Measurements from ENCODE around the gene METRNL. TPM values are rescaled to one million over a fixed set of nuclear protein-coding genes. Genes with fewer than 3 reads are reported as not detected.

Gene METRNL
- total RNA-seq, 2 experiments from 2014 or later, result 16.9 to 23.3 TPM

DNA sequence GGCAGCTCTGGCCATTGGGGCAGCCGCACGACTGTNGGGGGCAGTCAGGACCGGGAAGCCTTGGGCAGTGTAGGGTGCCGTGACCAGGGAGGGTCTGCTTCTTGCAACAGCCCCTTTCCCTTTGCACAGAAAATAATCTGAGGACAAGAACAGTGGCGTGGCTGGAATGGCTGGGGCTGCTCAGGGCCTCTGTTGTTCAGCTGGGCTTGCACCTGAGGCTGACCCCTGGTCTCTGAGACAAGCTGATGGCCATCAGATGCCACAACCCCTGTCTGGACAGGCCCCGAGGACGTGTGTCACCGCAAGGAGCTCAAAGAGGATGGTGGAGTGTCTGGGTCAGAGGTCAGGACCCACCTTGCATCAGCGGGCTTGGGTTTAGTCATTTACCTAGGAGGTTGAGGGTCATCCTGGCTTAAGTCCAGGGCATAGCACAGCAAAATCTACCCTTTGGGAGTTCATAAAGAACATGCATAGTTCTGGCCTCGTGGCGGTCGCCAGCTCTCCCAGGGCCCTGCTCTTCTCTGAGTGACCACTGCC is 46.9 kb downstream of the METRNL start:
- Histone ChIP-seq H3K4me3 (ENCODE audit: low read depth, low read length, poor library complexity, severe bottlenecking) (no peak overlapping the region), H3K27ac (ENCODE audit: low read depth, low read length, poor library complexity, severe bottlenecking) (no peak overlapping the region), H3K4me2 (ENCODE audit: low read length) (peak overlapping the region; percentile 54; the same call in 1 of the 2 replicates), H3K9me3 (ENCODE audit: low read length) (no peaks in the 10 kb centered on the region), H2AFZ (ENCODE audit: low read length) (no peak overlapping the region; the same call in 1 of the 2 replicates), H3K4me1 (ENCODE audit: insufficient read depth, low read length, poor library complexity, severe bottlenecking) (peaks cover 21% of the 10 kb centered on the region), H3K79me2 (ENCODE audit: insufficient read depth, low read depth, low read length) (no peaks in the 10 kb centered on the region), H3K9me2 (ENCODE audit: insufficient read depth, low read length) (no peaks in the 10 kb centered on the region), H4K20me1 (ENCODE audit: insufficient read depth, low read length) (no peaks in the 10 kb centered on the region), H3K36me3 (ENCODE audit: insufficient read depth, low read length) (no peaks in the 10 kb centered on the region)
- POLR2A ChIA-PET, result no interaction called here
- no peak for DNase-seq (ENCODE audit: low spot score)
- TF ChIP-seq CTCF (conservative IDR thresholded peaks at IDR 0.05; ENCODE audit: low read length) (no peak), EZH2phosphoT487 (IDR thresholded peaks at IDR 0.05; ENCODE audit: borderline replicate concordance, low read depth, low read length) (no peak)
- intact Hi-C loops (cut with micrococcal nuclease; ENCODE audit: unreplicated experiment), result no loop called here
- no TSS peak for BruUV-seq (replicated peaks)
- CTCF ChIA-PET (ENCODE audit: unreplicated experiment), result no interaction called here

DNA sequence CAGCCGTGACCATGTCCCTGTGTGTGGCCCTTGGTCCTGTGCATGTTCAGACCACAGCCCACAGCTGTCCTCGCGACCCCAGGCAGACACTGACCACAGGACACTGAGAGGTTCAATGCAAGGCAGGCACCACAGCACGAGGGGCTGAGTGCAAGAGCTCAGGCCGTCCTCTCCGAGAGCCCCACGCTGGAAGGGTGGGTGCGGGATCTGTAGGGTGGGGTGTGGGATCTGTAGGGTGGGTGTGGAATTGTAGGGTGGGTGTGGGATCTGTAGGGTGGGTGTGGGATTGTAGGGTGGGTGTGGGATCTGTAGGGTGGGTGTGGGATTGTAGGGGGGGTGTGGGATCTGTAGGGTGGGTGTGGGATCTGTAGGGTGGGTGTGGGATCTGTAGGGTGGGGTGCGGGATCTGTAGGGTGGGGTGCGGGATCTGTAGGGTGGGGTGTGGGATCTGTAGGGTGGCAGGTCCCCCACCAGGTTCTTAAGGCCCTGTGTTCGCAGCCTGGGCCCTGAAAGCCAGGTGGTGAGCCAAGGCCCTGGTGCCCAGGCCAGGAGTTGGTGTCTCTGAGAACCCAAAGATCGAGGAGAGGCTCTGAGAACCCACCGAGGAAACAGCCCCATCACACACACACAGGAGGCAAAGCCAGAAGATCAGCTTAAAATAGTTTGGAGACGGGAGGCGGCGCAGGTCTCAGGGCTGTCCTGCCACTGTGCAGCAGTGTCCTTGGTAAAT is 48.2 kb downstream of the METRNL start:
- BruUV-seq (replicated peaks), result no TSS peak
- CTCF ChIA-PET (ENCODE audit: unreplicated experiment), result no interaction called here
- no peak overlapping the region for H3K4me2 ChIP-seq (ENCODE audit: low read length)

More for the DNA sequence above, 48.2 kb downstream of the METRNL start:
- Histone ChIP-seq H4K20me1 (ENCODE audit: insufficient read depth, low read length) (no peaks in the 10 kb centered on the region), H3K9me2 (ENCODE audit: insufficient read depth, low read length) (no peaks in the 10 kb centered on the region), H3K79me2 (ENCODE audit: insufficient read depth, low read depth, low read length) (no peaks in the 10 kb centered on the region), H2AFZ (ENCODE audit: low read length) (no peak overlapping the region), H3K36me3 (ENCODE audit: insufficient read depth, low read length) (no peaks in the 10 kb centered on the region), H3K9me3 (ENCODE audit: low read length) (no peaks in the 10 kb centered on the region), H3K27ac (ENCODE audit: low read depth, low read length, poor library complexity, severe bottlenecking) (no peak overlapping the region), H3K4me3 (ENCODE audit: low read depth, low read length, poor library complexity, severe bottlenecking) (no peak overlapping the region), H3K4me1 (ENCODE audit: insufficient read depth, low read length, poor library complexity, severe bottlenecking) (peaks cover 23% of the 10 kb centered on the region)
- POLR2A ChIA-PET, result no interaction called here
- intact Hi-C loops (cut with micrococcal nuclease; ENCODE audit: unreplicated experiment), result no loop called here
- DNase-seq (ENCODE audit: low spot score), result no peak
- TF ChIP-seq CTCF (conservative IDR thresholded peaks at IDR 0.05; ENCODE audit: low read length), result no peak
- no peak for TF ChIP-seq EZH2phosphoT487 (IDR thresholded peaks at IDR 0.05; ENCODE audit: borderline replicate concordance, low read depth, low read length)

Measured in OCI-LY7 (cell line).